Neural cell (in vitro differentiated cells): ENCODE results near the gene OR52A1. TPM values are rescaled to one million over a fixed set of nuclear protein-coding genes. Genes with fewer than 3 reads are reported as not detected.

ENCODE experiments used
- H2AFZ ChIP-seq: fragments of 200-600, 300-800 bp; sonication (generic), shearing (Covaris generic); 2 replicates; pipeline ENCODE4 v1.6.0; 2014; ENCODE audit warnings: low read depth, mild to moderate bottlenecking, antibody characterized with exemption, low read length, moderate library complexity
- H3F3A ChIP-seq: fragments of 200-600 bp; shearing (Covaris generic); 2 replicates; pipeline ENCODE4 v1.6.1; 2016; ENCODE audit warnings: mild to moderate bottlenecking, moderate library complexity, mixed read lengths, antibody characterized with exemption, low read length; ENCODE audit not compliant: insufficient read depth, poor library complexity, severe bottlenecking
- H3K27ac ChIP-seq: fragments of 200-600, 300-800 bp; sonication (generic), shearing (Covaris generic); 2 replicates; pipeline ENCODE4 v1.5.1; 2014; ENCODE audit warnings: mild to moderate bottlenecking, low read length, moderate library complexity
- H3K27me3 ChIP-seq: fragments of 300-800, 200-600 bp; sonication (generic), shearing (Covaris generic); 2 replicates; pipeline ENCODE4 v1.6.0; 2014; ENCODE audit warnings: mild to moderate bottlenecking, low read depth, low read length, moderate library complexity; ENCODE audit not compliant: insufficient read depth
- H3K36me3 ChIP-seq: fragments of 300-800, 200-600 bp; sonication (generic), shearing (Covaris generic); 2 replicates; pipeline ENCODE4 v1.5.1; 2014; ENCODE audit warnings: mild to moderate bottlenecking, antibody characterized with exemption, low read length, moderate library complexity; ENCODE audit not compliant: insufficient read depth
- H3K4me2 ChIP-seq: fragments of 300-800, 200-600 bp; sonication (generic), shearing (Covaris generic); 2 replicates; pipeline ENCODE4 v1.6.0; 2014; ENCODE audit warnings: mild to moderate bottlenecking, low read length
- H3K4me3 ChIP-seq: fragments of 300-800, 200-600 bp; sonication (generic), shearing (Covaris generic); 2 replicates; pipeline ENCODE4 v1.5.1; 2014; ENCODE audit warnings: mild to moderate bottlenecking, low read length, moderate library complexity
- H3K79me2 ChIP-seq: fragments of 200-600 bp; shearing (Covaris generic); replicated peaks from 2 replicates; pipeline ENCODE4 v1.6.0; 2014; ENCODE audit warnings: mild to moderate bottlenecking, low read length, moderate library complexity; ENCODE audit not compliant: insufficient read depth
- H3K9ac ChIP-seq: fragments of 300-800, 200-600 bp; sonication (generic), shearing (Covaris generic); 2 replicates; pipeline ENCODE4 v1.6.1; 2016; ENCODE audit warnings: mild to moderate bottlenecking, low read length, mixed read lengths
- H3K9me2 ChIP-seq: fragments of 200-600 bp; shearing (Covaris generic); 2 replicates; pipeline ENCODE4 v1.6.1; 2016; ENCODE audit warnings: mild to moderate bottlenecking, low read length, mixed read lengths; ENCODE audit not compliant: insufficient read depth
- H3K9me3 ChIP-seq: fragments of 200-600, 300-800 bp; sonication (generic), shearing (Covaris generic); 2 replicates; pipeline ENCODE4 v1.6.1; 2016; ENCODE audit warnings: mild to moderate bottlenecking, mixed run types, low read length, moderate library complexity, mixed read lengths
- H4K20me1 ChIP-seq: fragments of 200-600 bp; shearing (Covaris generic); 2 replicates; pipeline ENCODE4 v1.6.1; 2016; ENCODE audit warnings: mild to moderate bottlenecking, mixed run types; ENCODE audit not compliant: insufficient read depth
- EP300 ChIP-seq: fragments of 450-650 bp; conservative IDR thresholded peaks from 2 replicates; pipeline ENCODE4 v1.6.1; 2014; ENCODE audit warnings: antibody characterized with exemption, mild to moderate bottlenecking, moderate library complexity; ENCODE audit not compliant: poor library complexity, severe bottlenecking
- EZH2 ChIP-seq: fragments of 200-600, 300-800 bp; shearing (Covaris generic), sonication (generic); IDR thresholded peaks from 2 replicates; pipeline ENCODE4 v1.6.1; 2014; ENCODE audit warnings: antibody characterized with exemption, low read length, borderline replicate concordance, mild to moderate bottlenecking; ENCODE audit not compliant: insufficient read depth, poor library complexity, severe bottlenecking
- POLR2AphosphoS5 ChIP-seq: IDR thresholded peaks from 2 replicates; pipeline ENCODE4 v1.6.1; 2012
- SMC3 ChIP-seq: fragments of 450-650 bp; conservative IDR thresholded peaks from 2 replicates; pipeline ENCODE4 v1.6.1; 2014; ENCODE audit warnings: antibody characterized with exemption, mild to moderate bottlenecking, moderate library complexity; ENCODE audit not compliant: poor library complexity
- TAF1 ChIP-seq: IDR thresholded peaks from 2 replicates; pipeline ENCODE4 v1.6.1; 2012; ENCODE audit warnings: low read depth
- polyA plus RNA-seq: library from polyadenylated mRNA; depleted of rRNA; stranded (reverse); fragments of >200 nt; gene quantifications from 2 replicates; pipeline ENCODE4 v1.2.3, GENCODE V29; 2014

Gene OR52A1
- polyA plus RNA-seq, 1 donor from 2014 or later: not detected

DNA sequence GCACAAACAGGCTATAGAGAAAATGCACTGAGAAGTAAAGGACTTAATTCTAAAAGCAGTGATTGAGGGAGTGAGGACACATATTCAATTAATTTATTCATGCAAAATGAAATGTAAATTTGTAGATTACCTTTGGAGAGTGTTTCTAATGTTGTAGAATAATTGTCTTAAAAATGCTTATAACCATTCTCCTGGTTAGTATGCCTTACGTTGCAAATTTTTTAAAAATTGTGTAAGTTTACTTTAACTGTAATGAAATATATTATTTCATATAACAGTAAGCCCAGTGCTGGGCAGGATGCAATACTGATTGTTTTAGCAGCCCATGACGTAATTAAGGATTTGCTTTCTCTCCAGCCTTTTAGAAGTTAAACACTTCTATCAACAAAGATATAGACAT is 58.5 kb downstream of the OR52A1 start:
- H3K9ac ChIP-seq: no peak overlapping the region
- no peaks in the 10 kb centered on the region for H3F3A ChIP-seq
- H2AFZ ChIP-seq: no peak overlapping the region
- no peak for TF ChIP-seq POLR2AphosphoS5
- no peak for TF ChIP-seq EZH2
- TF ChIP-seq SMC3: no peak
- TF ChIP-seq TAF1: no peak
- no peak for TF ChIP-seq EP300
- H4K20me1 ChIP-seq: no peaks in the 10 kb centered on the region
- no peaks in the 10 kb centered on the region for H3K79me2 ChIP-seq
- no peaks in the 10 kb centered on the region for H3K27me3 ChIP-seq
- no peak overlapping the region for H3K4me2 ChIP-seq
- no peak overlapping the region for H3K27ac ChIP-seq
- H3K9me2 ChIP-seq: no peaks in the 10 kb centered on the region
- no peaks in the 10 kb centered on the region for H3K9me3 ChIP-seq
- H3K4me3 ChIP-seq: no peak overlapping the region
- H3K36me3 ChIP-seq: no peaks in the 10 kb centered on the region

Other genes with a start within 250 kb of the OR52A1 start
- not detected in 2 replicates for gene OR51G2, start 235.4 kb downstream of the OR52A1 start, polyA plus RNA-seq
- gene OR51G1, start 230.4 kb downstream of the OR52A1 start, polyA plus RNA-seq: not detected in 2 replicates
- gene OR51A4, start 207.2 kb downstream of the OR52A1 start, polyA plus RNA-seq: not detected in 2 replicates
- not detected in 2 replicates for gene OR51A2, start 199.0 kb downstream of the OR52A1 start, polyA plus RNA-seq
- not detected in 2 replicates for gene OR51L1, start 159.9 kb downstream of the OR52A1 start, polyA plus RNA-seq
- gene OR52J3, start 108.2 kb downstream of the OR52A1 start, polyA plus RNA-seq: not detected in 2 replicates
- gene OR52E2, start 95.1 kb downstream of the OR52A1 start, polyA plus RNA-seq: not detected in 2 replicates
- gene OR52E1, start 85.2 kb downstream of the OR52A1 start, polyA plus RNA-seq: not detected in 2 replicates
- gene OR52A5, start 16.4 kb downstream of the OR52A1 start, polyA plus RNA-seq: not detected in 2 replicates
- gene OR51V1, start 45.9 kb upstream of the OR52A1 start, polyA plus RNA-seq: not detected in 2 replicates
- not detected in 2 replicates for gene HBB, start 72.3 kb upstream of the OR52A1 start, polyA plus RNA-seq
- gene HBD, start 79.7 kb upstream of the OR52A1 start, polyA plus RNA-seq: not detected in 2 replicates
- gene HBG1, start 95.1 kb upstream of the OR52A1 start, polyA plus RNA-seq: not detected in 2 replicates
- 1.2 TPM in 1 of 2 replicates, not detected in the other for gene HBG2, start 100.0 kb upstream of the OR52A1 start, polyA plus RNA-seq
- gene HBE1, start 115.2 kb upstream of the OR52A1 start, polyA plus RNA-seq: not detected in 2 replicates
- gene OR51B4, start 147.2 kb upstream of the OR52A1 start, polyA plus RNA-seq: not detected in 2 replicates
- not detected in 2 replicates for gene OR51B2, start 169.5 kb upstream of the OR52A1 start, polyA plus RNA-seq
- not detected in 2 replicates for gene OR51B5, start 188.8 kb upstream of the OR52A1 start, polyA plus RNA-seq
- gene OR51B6, start 196.8 kb upstream of the OR52A1 start, polyA plus RNA-seq: not detected in 2 replicates
- not detected in 2 replicates for gene OR51M1, start 229.1 kb upstream of the OR52A1 start, polyA plus RNA-seq